GM13977 (cell line): Measurements from ENCODE around the gene GPR141.
"Not testable (repeated sequence)": the region's sequence is repeated elsewhere in the genome, so short reads cannot be mapped to it uniquely, and the experiment has no call there.

Source experiments
- DNase-seq: peaks from one replicate; pipeline ENCODE4 v3.0.0; 2012; ENCODE audit warnings: low spot score
- in situ Hi-C: fragments of 300-500 bp; cut with MboI; formaldehyde crosslinking; loops from one replicate; pipeline ENCODE4 v1.12.0; 2022; ENCODE audit warnings: low sequenced_read_pairs, low pct_unique_long_range_greater_than_20kb, mixed read lengths, inconsistent platforms; ENCODE audit not compliant: unreplicated experiment
- TF ChIP-seq, protein P1 (sequence below): IDR thresholded peaks from 2 replicates; pipeline ENCODE4 v1.5.1; 2012; ENCODE audit warnings: mild to moderate bottlenecking, control low read depth; ENCODE audit not compliant: insufficient read depth; ENCODE audit errors: extremely low read depth, missing control alignments

The GPR141 gene

GRCh38 chr7:37701769-37702168 lies 18.2 kb downstream of the GPR141 start:
- TF ChIP-seq, protein P1, sequence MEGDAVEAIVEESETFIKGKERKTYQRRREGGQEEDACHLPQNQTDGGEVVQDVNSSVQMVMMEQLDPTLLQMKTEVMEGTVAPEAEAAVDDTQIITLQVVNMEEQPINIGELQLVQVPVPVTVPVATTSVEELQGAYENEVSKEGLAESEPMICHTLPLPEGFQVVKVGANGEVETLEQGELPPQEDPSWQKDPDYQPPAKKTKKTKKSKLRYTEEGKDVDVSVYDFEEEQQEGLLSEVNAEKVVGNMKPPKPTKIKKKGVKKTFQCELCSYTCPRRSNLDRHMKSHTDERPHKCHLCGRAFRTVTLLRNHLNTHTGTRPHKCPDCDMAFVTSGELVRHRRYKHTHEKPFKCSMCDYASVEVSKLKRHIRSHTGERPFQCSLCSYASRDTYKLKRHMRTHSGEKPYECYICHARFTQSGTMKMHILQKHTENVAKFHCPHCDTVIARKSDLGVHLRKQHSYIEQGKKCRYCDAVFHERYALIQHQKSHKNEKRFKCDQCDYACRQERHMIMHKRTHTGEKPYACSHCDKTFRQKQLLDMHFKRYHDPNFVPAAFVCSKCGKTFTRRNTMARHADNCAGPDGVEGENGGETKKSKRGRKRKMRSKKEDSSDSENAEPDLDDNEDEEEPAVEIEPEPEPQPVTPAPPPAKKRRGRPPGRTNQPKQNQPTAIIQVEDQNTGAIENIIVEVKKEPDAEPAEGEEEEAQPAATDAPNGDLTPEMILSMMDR: no peak
- no peak for DNase-seq
- in situ Hi-C loops: no loop called here

- TF ChIP-seq, protein P1: no peak
- DNase-seq: no peak
- in situ Hi-C loops: no loop called here
These were observed 19.8 kb downstream of the GPR141 start for GRCh38 chr7:37703361-37703760.

DNA sequence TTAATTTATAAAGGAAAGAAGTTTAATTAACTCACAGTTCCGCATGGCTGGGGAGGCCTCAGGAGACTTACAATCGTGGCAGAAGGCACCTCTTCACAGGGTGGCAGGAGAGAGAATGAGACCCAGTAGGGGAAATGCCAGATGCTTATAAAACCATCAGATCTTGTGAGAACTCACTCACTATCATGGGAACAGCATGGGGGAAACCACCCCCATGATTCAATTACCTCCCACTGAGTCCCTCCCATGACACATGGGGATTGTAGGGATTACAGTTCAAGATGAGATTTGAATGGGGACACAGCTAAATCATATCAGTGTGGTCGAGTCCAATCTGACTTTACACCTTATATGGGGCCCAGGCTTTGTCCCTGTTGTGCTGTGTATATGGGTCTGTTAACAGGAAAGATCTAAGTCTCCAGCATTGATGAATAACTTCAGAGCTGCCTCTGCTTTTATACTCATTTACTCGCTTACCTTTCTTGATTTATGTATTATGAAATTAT lies 20.8 kb downstream of the GPR141 start:
- in situ Hi-C loops, DNase-seq: not testable (repeated sequence)

DNA sequence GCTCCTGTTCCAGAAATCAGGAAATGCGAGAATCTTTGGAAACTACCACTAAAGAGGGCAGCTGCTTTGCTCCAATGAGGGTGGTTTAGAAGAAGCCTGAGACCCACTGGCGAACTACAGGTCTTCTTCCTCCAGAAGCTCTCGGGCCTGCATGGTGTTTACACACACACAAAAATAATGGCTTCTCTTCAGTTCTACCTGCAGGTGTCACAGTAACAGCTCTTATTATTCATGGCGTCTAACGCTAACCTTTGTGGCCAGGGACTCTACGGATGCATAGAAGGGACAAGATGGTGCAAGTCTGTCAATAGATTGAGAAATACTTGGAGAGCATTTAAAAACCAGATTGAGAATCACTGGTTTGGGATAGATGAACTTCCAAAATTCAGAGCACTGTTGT lies 22.4 kb downstream of the GPR141 start:
- TF ChIP-seq, protein P1: no peak
- in situ Hi-C loops: no loop called here
- no peak for DNase-seq

DNA sequence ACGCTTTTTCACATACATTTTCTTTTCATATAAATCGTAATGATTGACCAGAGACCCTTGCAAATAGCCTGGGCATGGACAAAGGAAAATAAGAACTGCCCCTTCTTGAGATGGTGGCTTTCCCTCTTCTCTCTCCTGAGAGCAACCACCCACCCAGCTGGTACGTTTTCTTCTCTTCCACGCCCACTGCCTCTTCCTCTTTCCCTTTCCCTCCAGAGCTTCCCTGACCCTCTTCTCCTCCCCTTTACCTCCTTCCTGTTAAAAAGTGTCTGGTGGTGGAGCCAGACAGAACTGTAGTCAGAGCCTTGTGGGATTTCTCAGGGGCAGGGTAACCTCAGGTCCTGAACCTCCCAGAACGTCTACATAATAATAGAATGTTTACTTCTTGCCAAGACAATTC lies 23.2 kb downstream of the GPR141 start:
- TF ChIP-seq, protein P1: no peak
- in situ Hi-C loops: no loop called here
- DNase-seq: no peak

DNA sequence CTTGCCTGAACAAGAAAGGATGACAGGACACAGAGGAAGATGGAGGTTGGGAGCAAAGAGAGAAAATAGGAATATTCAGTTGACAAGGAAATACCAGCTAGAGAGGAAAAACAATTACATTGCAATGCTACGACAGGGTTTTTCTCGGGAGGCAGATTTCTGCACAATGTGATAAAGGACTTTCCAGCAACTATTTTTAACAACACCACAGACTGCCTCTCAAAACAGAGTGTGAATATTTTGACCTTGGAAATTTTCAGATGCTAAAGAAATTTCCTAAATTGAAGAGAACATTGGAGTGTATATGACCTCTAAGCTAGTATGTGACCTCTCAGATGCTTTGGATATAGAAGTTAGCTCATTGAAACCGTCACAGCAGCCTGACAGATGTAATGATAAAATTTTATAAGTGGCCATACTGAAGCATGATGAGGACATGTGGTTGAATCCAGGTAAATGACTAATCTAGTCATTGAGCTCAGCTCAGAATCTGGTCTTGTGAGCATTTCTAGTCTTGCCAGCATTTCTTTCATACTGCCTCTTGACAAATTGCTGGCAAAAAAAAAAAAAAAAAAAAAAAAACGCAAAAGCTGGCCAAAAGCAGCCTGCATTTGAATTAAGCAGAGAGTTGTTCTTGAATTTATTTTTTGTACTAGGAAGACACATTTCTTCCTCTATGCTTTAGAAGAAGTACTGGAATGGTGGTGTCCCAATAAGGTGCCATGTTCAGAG lies 24.4 kb downstream of the GPR141 start:
- TF ChIP-seq, protein P1: no peak
- in situ Hi-C loops: no loop called here
- DNase-seq: no peak

- TF ChIP-seq, protein P1: no peak
- in situ Hi-C loops: no loop called here
These were observed 26.3 kb downstream of the GPR141 start for GRCh38 chr7:37709631-37710509.

More at GRCh38 chr7:37709631-37710509, 26.3 kb downstream of the GPR141 start:
- peak; percentile 48 for DNase-seq
